Thoracic aorta (tissue), 2 donors: ENCODE data around the gene SLC8B1. TPM values are rescaled to one million over a fixed set of nuclear protein-coding genes. Genes with fewer than 3 reads are reported as not detected.

Experiments
- ATAC-seq: fragments of 150-250 bp; one replicate; pipeline ENCODE4 v1.8.0; 2017; ENCODE audit warnings: low read depth; ENCODE audit not compliant: insufficient number of reproducible peaks, low FRiP score
- DNase-seq: peaks from one replicate; pipeline ENCODE4 v3.0.0-alpha.2; 2020; ENCODE audit warnings: low spot score
- H3K27ac ChIP-seq, 2 donors: fragments of 200-600 bp; sonication (generic); 1 replicate in 1 of 2; 2 replicates in 1 of 2; pipeline ENCODE4 v1.5.1; 2016; ENCODE audit warnings: mild to moderate bottlenecking in 2 of 2, moderate library complexity in 2 of 2
- H3K27me3 ChIP-seq: fragments of 200-600 bp; sonication (generic); replicated peaks from 2 replicates; pipeline ENCODE4 v1.6.0; 2016; ENCODE audit warnings: mild to moderate bottlenecking; ENCODE audit not compliant: insufficient read depth
- H3K36me3 ChIP-seq: fragments of 200-600 bp; sonication (generic); one replicate; pipeline ENCODE4 v1.5.1; 2016
- H3K4me1 ChIP-seq, 2 donors: fragments of 200-600 bp; sonication (generic); 1 replicate in 1 of 2; 2 replicates in 1 of 2; pipeline versions ENCODE4 v1.5.1 to v1.6.0; 2016; ENCODE audit warnings: low read depth in 2 of 2, mild to moderate bottlenecking in 1 of 2; ENCODE audit not compliant: control insufficient read depth in 1 of 2
- H3K4me3 ChIP-seq: fragments of 200-600 bp; sonication (generic); 2 replicates; pipeline ENCODE4 v1.5.1; 2016; ENCODE audit warnings: mild to moderate bottlenecking
- H3K9me3 ChIP-seq: fragments of 200-600 bp; sonication (generic); 2 replicates; pipeline ENCODE4 v1.5.1; 2016
- total RNA-seq, 2 donors: library from RNA; depleted of rRNA; stranded (reverse); fragments of >200 nt; gene quantifications; one replicate each; pipeline versions ENCODE4 v1.1.0 to v1.2.3, GENCODE V29; 2016
- TF ChIP-seq, protein P1 (sequence below): fragments of 200-600 bp; sonication (generic); IDR thresholded peaks from one replicate; pipeline ENCODE4 v1.5.1; 2019; ENCODE audit warnings: antibody characterized with exemption

The SLC8B1 gene
- total RNA-seq, 2 donors from 2014 or later: 41.7 to 85.1 TPM

DNA sequence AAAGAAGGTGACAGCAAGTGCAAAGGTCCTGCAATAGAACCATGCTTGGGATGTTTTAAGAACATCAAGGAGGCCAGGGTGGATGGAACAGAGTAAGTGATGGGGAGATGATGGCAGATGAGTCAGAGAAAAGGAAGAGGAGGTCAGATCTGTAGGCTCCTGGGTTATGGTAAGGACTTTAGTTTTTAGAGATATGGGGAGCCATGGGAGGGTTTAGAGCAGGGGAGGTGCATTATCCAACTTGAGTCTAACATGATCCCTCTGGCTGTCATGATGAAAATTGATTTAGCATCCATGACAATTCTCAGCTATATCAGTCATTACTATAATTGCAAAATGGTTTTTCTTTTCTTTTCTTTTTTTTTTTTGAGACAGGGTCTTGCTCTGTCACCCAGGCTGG is 16.2 kb upstream of the SLC8B1 start:
- DNase-seq: no peak
- TF ChIP-seq, protein P1, sequence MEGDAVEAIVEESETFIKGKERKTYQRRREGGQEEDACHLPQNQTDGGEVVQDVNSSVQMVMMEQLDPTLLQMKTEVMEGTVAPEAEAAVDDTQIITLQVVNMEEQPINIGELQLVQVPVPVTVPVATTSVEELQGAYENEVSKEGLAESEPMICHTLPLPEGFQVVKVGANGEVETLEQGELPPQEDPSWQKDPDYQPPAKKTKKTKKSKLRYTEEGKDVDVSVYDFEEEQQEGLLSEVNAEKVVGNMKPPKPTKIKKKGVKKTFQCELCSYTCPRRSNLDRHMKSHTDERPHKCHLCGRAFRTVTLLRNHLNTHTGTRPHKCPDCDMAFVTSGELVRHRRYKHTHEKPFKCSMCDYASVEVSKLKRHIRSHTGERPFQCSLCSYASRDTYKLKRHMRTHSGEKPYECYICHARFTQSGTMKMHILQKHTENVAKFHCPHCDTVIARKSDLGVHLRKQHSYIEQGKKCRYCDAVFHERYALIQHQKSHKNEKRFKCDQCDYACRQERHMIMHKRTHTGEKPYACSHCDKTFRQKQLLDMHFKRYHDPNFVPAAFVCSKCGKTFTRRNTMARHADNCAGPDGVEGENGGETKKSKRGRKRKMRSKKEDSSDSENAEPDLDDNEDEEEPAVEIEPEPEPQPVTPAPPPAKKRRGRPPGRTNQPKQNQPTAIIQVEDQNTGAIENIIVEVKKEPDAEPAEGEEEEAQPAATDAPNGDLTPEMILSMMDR: no peak
- Histone ChIP-seq H3K27me3 (no peaks in the 10 kb centered on the region), H3K4me1 (no peaks in the 10 kb centered on the region), H3K9me3 (no peaks in the 10 kb centered on the region), H3K36me3 (no peaks in the 10 kb centered on the region), H3K4me3 (no peak overlapping the region), H3K27ac (no peak overlapping the region)
- no peak for ATAC-seq

DNA sequence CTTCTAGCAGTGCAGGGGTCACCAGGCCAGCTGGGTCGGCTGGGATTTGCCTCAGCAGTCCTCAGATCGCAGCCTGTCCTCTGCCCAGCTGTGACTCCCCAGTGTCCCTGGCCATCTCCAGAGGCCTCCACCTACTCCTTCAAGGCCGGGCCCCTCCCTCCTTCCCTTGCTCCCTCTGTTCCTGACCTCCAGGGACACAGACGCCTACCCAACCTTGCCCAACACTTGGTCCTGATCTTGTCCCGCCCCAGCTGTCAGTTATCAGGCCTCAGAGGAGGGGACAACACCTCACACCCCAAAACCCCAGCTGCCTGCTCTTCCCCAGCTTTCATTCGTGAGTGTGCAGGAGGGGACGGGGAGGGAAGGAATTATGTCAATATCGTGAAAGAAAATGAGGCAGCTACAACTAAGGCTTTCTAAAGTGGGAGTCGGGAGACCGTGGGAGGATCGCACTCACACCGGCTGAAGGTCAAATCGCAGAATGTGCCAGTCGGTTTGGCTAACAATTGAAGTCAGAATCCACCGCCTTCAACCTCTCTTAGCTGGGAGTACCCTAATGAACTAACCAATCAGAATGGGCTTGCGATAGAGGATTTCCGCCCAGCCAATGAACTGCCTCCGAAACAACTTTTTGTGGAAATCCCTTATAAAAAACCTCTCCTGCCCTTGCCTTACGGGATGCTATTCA is 14.1 kb upstream of the SLC8B1 start:
- TF ChIP-seq, protein P1: no peak
- H3K27ac ChIP-seq: no peak overlapping the region
- H3K9me3 ChIP-seq: no peaks in the 10 kb centered on the region
- DNase-seq (no peak), ATAC-seq (no peak)
- no peaks in the 10 kb centered on the region for H3K27me3 ChIP-seq
- H3K36me3 ChIP-seq: no peaks in the 10 kb centered on the region
- no peaks in the 10 kb centered on the region for H3K4me1 ChIP-seq
- no peak overlapping the region for H3K4me3 ChIP-seq

GRCh38 chr12:113347892-113348291 is 13.0 kb upstream of the SLC8B1 start:
- no peak for DNase-seq
- TF ChIP-seq, protein P1: no peak
- Histone ChIP-seq H3K27ac (no peak overlapping the region), H3K36me3 (no peaks in the 10 kb centered on the region), H3K4me3 (no peak overlapping the region), H3K4me1 (no peaks in the 10 kb centered on the region), H3K9me3 (no peaks in the 10 kb centered on the region), H3K27me3 (no peaks in the 10 kb centered on the region)
- ATAC-seq: no peak

GRCh38 chr12:113347107-113347506 is 12.2 kb upstream of the SLC8B1 start:
- no peak for DNase-seq
- H3K4me1 ChIP-seq: no peaks in the 10 kb centered on the region
- no peak for ATAC-seq
- no peaks in the 10 kb centered on the region for H3K27me3 ChIP-seq
- no peak overlapping the region for H3K4me3 ChIP-seq
- H3K9me3 ChIP-seq: no peaks in the 10 kb centered on the region
- no peaks in the 10 kb centered on the region for H3K36me3 ChIP-seq
- no peak overlapping the region for H3K27ac ChIP-seq
- TF ChIP-seq, protein P1: no peak

DNA sequence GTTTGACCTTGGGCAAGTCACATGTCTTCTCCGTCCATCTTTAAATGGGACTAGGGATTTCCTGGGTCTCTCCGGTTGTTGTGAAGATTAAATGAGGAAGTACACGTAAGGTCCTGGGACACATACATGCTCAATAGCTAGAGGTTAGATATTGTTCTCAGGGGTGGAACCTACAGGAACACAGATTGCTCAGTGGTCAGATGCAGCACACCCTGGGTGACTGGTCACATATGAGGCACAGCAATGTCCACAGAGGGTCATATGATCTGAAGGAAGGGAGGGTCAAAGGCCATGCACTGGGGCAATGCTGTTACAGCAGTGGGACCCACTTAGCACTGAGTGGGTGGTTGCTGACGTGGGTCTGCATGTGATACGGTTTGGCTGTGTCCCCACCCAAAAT is 11.4 kb upstream of the SLC8B1 start:
- H3K27me3 ChIP-seq: no peaks in the 10 kb centered on the region
- H3K4me3 ChIP-seq: no peak overlapping the region
- no peak overlapping the region for H3K27ac ChIP-seq
- TF ChIP-seq, protein P1: no peak
- H3K36me3 ChIP-seq: no peaks in the 10 kb centered on the region
- no peak for ATAC-seq
- no peaks in the 10 kb centered on the region for H3K4me1 ChIP-seq
- no peak for DNase-seq
- H3K9me3 ChIP-seq: no peaks in the 10 kb centered on the region
